Measurements from ENCODE around the gene FMNL2.

Gene FMNL2

GRCh38 chr2:152342259-152343046 is 7.5 kb downstream of the FMNL2 start:
- no peak for DNase-seq

GRCh38 chr2:152343426-152343825 is 8.5 kb downstream of the FMNL2 start:
- no peak for DNase-seq

- no peak for DNase-seq
These were observed 9.7 kb downstream of the FMNL2 start for GRCh38 chr2:152344579-152345195.

- no peak for DNase-seq
These were observed 12.1 kb downstream of the FMNL2 start for GRCh38 chr2:152347076-152347475.

GRCh38 chr2:152348388-152348787 is 13.4 kb downstream of the FMNL2 start:
- DNase-seq, result no peak

GRCh38 chr2:152349416-152349815 is 14.4 kb downstream of the FMNL2 start:
- DNase-seq, result no peak

- no peak for DNase-seq
These were observed 15.2 kb downstream of the FMNL2 start for GRCh38 chr2:152350155-152350679.

- no peak for DNase-seq
These were observed 17.6 kb downstream of the FMNL2 start for GRCh38 chr2:152352616-152353015.

- no peak for DNase-seq
These were observed 18.4 kb downstream of the FMNL2 start for GRCh38 chr2:152353364-152353763.

GRCh38 chr2:152354069-152354755 is 19.2 kb downstream of the FMNL2 start:
- DNase-seq, result no peak

- DNase-seq, result no peak
These were observed 19.9 kb downstream of the FMNL2 start for GRCh38 chr2:152354909-152355308.

- no peak for DNase-seq
These were observed 20.4 kb downstream of the FMNL2 start for GRCh38 chr2:152355409-152355831.

GRCh38 chr2:152359573-152360363 is 24.8 kb downstream of the FMNL2 start:
- DNase-seq, result no peak

- DNase-seq, result no peak
These were observed 29.0 kb downstream of the FMNL2 start for GRCh38 chr2:152363936-152364335.

- no peak for DNase-seq
These were observed 32.8 kb downstream of the FMNL2 start for GRCh38 chr2:152367547-152368390.

- DNase-seq, result no peak
These were observed 34.3 kb downstream of the FMNL2 start for GRCh38 chr2:152369176-152369860.

GRCh38 chr2:152370783-152371182 is 35.8 kb downstream of the FMNL2 start:
- DNase-seq, result no peak

- no peak for DNase-seq
These were observed 37.5 kb downstream of the FMNL2 start for GRCh38 chr2:152372438-152372984.

GRCh38 chr2:152375174-152375573 is 40.2 kb downstream of the FMNL2 start:
- DNase-seq, result no peak

GRCh38 chr2:152376385-152376784 is 41.4 kb downstream of the FMNL2 start:
- no peak for DNase-seq

- no peak for DNase-seq
These were observed 42.0 kb downstream of the FMNL2 start for GRCh38 chr2:152376968-152377367.

Data from activated CD8-positive, alpha-beta memory T cell treated with anti-CD3 and anti-CD28 coated beads, Interleukin-2, amount 50 U/mL, for 4 hours (primary cell).